KOPT-K1 (cell line): Measurements from ENCODE around the gene HS6ST2.

Experiments used
- H3K27ac ChIP-seq: fragments of 200-600 bp; sonication (generic); 2 replicates; pipeline ENCODE4 v1.5.1; 2016; ENCODE audit warnings: antibody characterized with exemption, mild to moderate bottlenecking, low read depth, low read length; ENCODE audit not compliant: poor library complexity, severe bottlenecking
- H3K36me3 ChIP-seq: fragments of 200-600 bp; sonication (generic); 2 replicates; pipeline ENCODE4 v1.5.1; 2017; ENCODE audit warnings: antibody characterized with exemption, mild to moderate bottlenecking, low read length, moderate library complexity; ENCODE audit not compliant: insufficient read depth
- H3K9me3 ChIP-seq: fragments of 200-600 bp; sonication (generic); 2 replicates; pipeline ENCODE4 v1.5.1; 2017; ENCODE audit warnings: antibody characterized with exemption, low read length, mild to moderate bottlenecking; ENCODE audit not compliant: insufficient read depth, poor library complexity, severe bottlenecking

HS6ST2 gene

GRCh38 chrX:132603700-132604286, 354.6 kb downstream of the HS6ST2 start:
- Histone ChIP-seq H3K9me3 (no peaks in the 10 kb centered on the region), H3K36me3 (no peaks in the 10 kb centered on the region), H3K27ac (no peak overlapping the region)

- Histone ChIP-seq H3K9me3 (no peaks in the 10 kb centered on the region), H3K36me3 (no peaks in the 10 kb centered on the region), H3K27ac (no peak overlapping the region)
Measured at GRCh38 chrX:132602701-132603100, 355.7 kb downstream of the HS6ST2 start.

DNA sequence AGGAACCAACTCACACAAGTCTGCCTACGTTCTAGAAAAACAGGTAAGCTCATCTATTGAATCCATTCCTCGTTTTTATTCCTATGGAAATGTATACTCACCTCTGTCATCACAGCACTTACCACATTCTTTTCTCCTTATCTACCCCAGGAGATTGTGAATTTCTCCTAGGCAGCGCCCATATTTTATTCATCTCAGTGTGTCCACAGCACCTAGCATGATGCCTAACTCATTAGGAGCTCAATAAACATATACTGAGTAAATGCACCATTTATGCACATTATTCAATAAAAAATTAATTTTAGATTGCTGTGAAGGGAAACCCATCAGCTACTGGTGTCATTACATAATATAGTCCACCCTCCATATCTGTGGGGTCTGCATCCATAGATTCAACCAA, 363.4 kb downstream of the HS6ST2 start:
- H3K36me3 ChIP-seq, result no peaks in the 10 kb centered on the region
- no peaks in the 10 kb centered on the region for H3K9me3 ChIP-seq
- no peak overlapping the region for H3K27ac ChIP-seq

DNA sequence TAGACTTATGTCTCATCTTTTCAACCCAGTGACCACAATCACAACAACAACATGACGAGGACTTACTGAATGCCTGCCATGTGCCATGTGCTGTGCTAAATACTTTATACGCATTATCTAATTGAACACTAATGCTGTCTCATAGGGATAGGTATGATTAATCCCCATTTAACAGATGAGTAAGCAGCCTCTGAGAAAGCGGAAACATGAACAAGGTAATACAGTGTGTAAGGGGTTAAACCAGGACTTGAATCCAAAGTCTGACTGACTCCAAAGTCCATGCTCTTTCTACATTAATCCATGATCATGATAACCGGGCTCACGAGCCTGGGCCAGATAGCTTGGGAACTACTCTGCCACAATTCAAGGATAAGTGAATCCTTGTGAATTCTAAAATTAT, 364.3 kb downstream of the HS6ST2 start:
- H3K27ac ChIP-seq, result no peak overlapping the region
- H3K9me3 ChIP-seq, result no peaks in the 10 kb centered on the region
- no peaks in the 10 kb centered on the region for H3K36me3 ChIP-seq

- Histone ChIP-seq H3K9me3 (no peaks in the 10 kb centered on the region), H3K27ac (no peak overlapping the region), H3K36me3 (no peaks in the 10 kb centered on the region)
Measured at GRCh38 chrX:132592880-132593279, 365.5 kb downstream of the HS6ST2 start.

GRCh38 chrX:132591719-132592275, 366.6 kb downstream of the HS6ST2 start:
- H3K36me3 ChIP-seq, result no peaks in the 10 kb centered on the region
- H3K27ac ChIP-seq, result no peak overlapping the region
- H3K9me3 ChIP-seq, result no peaks in the 10 kb centered on the region

DNA sequence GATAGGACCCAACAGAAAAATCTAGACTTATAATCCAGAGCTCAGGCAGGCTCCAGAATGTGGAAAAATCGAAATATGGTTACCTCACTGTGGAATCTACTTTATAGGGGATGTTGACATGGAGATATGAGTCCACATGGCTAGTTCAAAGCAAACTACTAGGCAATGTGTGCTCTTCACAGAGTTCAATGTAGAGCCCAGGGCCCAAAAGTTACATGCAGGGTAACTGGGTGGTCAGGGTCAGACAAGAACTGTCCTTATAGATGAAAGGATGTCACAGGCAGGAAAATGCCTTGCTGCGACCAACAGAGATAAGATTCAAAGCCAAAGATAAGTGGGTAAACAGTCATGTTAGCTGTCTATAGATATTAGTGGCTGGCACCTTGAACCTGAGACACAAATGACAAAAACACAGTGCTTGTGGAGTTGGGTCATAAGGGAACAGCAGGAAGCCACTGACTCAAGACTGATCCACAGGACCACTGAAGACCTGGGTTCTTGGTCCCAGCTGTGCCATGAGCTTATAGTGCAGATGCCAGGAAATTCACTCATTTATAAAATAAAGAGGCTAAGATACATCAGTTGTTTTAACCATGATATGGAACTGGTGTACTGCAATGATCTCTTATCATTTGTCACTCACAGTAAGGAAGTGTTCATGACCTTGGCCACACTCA, 367.9 kb downstream of the HS6ST2 start:
- Histone ChIP-seq H3K27ac (no peak overlapping the region), H3K9me3 (no peaks in the 10 kb centered on the region), H3K36me3 (no peaks in the 10 kb centered on the region)

DNA sequence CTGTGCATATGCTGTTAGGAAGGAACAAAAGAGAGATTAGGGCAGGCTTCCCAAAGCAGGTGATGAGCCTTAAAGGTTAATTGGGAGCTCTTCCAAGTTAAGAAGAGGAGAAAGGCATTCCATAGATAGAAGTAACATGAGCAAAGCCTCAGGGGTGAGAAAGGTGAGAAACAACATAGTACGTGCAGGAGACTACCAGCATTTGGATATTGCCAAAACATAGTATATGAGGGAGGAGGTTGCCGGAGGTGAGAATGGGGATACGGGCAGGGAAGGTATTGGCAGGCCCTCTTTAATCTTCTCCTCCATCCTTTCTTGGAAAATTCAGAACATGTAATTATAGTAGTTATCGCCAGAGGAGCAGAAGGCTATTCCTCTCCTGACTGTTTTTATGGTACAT, 373.5 kb downstream of the HS6ST2 start:
- H3K9me3 ChIP-seq, result no peaks in the 10 kb centered on the region
- no peaks in the 10 kb centered on the region for H3K36me3 ChIP-seq
- H3K27ac ChIP-seq, result no peak overlapping the region

GRCh38 chrX:132576939-132577338, 381.5 kb downstream of the HS6ST2 start:
- Histone ChIP-seq H3K36me3 (no peaks in the 10 kb centered on the region), H3K27ac (no peak overlapping the region), H3K9me3 (no peaks in the 10 kb centered on the region)
